Measurements from ENCODE around the gene SPATS2.
"Not testable (repeated sequence)": the region's sequence is repeated elsewhere in the genome, so short reads cannot be mapped to it uniquely, and the experiment has no call there.

The SPATS2 gene

GRCh38 chr12:49357103-49357678 lies 10.1 kb upstream of the SPATS2 start:
- DNase-seq, result no peak

GRCh38 chr12:49358483-49359141 lies 8.7 kb upstream of the SPATS2 start:
- DNase-seq, result peak; percentile 54

- DNase-seq, result no peak
These were observed 7.6 kb upstream of the SPATS2 start for GRCh38 chr12:49359671-49360070.

GRCh38 chr12:49362077-49362476 lies 5.2 kb upstream of the SPATS2 start:
- DNase-seq, result no peak

GRCh38 chr12:49364989-49365388 lies 2.3 kb upstream of the SPATS2 start:
- no peak for DNase-seq

- no peak for DNase-seq
These were observed 1.7 kb upstream of the SPATS2 start for GRCh38 chr12:49365542-49365941.

- no peak for DNase-seq
These were observed 1.1 kb upstream of the SPATS2 start for GRCh38 chr12:49366096-49366651.

- peak; percentile 70 for DNase-seq
These were observed 446 bp upstream of the SPATS2 start for GRCh38 chr12:49366652-49367380.

- no peak for DNase-seq
These were observed 958 bp downstream of the SPATS2 start for GRCh38 chr12:49368240-49368600.

- DNase-seq, result no peak
These were observed 2.3 kb downstream of the SPATS2 start for GRCh38 chr12:49369411-49370145.

GRCh38 chr12:49370539-49370938 lies 3.3 kb downstream of the SPATS2 start:
- no peak for DNase-seq

- no peak for DNase-seq
These were observed 8.1 kb downstream of the SPATS2 start for GRCh38 chr12:49375406-49375805.

GRCh38 chr12:49377386-49377785 lies 10.1 kb downstream of the SPATS2 start:
- DNase-seq, result no peak

- not testable (repeated sequence) for DNase-seq
These were observed 12.9 kb downstream of the SPATS2 start for GRCh38 chr12:49380184-49380583.

- DNase-seq, result no peak
These were observed 21.6 kb downstream of the SPATS2 start for GRCh38 chr12:49388682-49389386.

- DNase-seq, result no peak
These were observed 22.1 kb downstream of the SPATS2 start for GRCh38 chr12:49389387-49389703.

- DNase-seq, result no peak
These were observed 29.7 kb downstream of the SPATS2 start for GRCh38 chr12:49397000-49397399.

GRCh38 chr12:49400304-49400703 lies 33.0 kb downstream of the SPATS2 start:
- no peak for DNase-seq

- no peak for DNase-seq
These were observed 36.7 kb downstream of the SPATS2 start for GRCh38 chr12:49403971-49404450.

GRCh38 chr12:49404956-49405355 lies 37.7 kb downstream of the SPATS2 start:
- no peak for DNase-seq

GRCh38 chr12:49410818-49411217 lies 43.6 kb downstream of the SPATS2 start:
- no peak for DNase-seq

GRCh38 chr12:49413010-49413409 lies 45.7 kb downstream of the SPATS2 start:
- DNase-seq, result no peak

- no peak for DNase-seq
These were observed 46.5 kb downstream of the SPATS2 start for GRCh38 chr12:49413796-49414195.
